ENCODE results near the gene CRY2.

GRCh38 chr11:45860348-45860747, 13.1 kb downstream of the CRY2 start:
- TF ChIP-seq CTCF (IDR thresholded peaks at IDR 0.05; ENCODE audit: low read depth, low read length) (no peak), EZH2phosphoT487 (IDR thresholded peaks at IDR 0.05; ENCODE audit: low read depth) (no peak)
